Measurements from ENCODE around the gene UBR4.
"Not testable (repeated sequence)": the region's sequence is repeated elsewhere in the genome, so short reads cannot be mapped to it uniquely, and the experiment has no call there.

The UBR4 gene

DNA sequence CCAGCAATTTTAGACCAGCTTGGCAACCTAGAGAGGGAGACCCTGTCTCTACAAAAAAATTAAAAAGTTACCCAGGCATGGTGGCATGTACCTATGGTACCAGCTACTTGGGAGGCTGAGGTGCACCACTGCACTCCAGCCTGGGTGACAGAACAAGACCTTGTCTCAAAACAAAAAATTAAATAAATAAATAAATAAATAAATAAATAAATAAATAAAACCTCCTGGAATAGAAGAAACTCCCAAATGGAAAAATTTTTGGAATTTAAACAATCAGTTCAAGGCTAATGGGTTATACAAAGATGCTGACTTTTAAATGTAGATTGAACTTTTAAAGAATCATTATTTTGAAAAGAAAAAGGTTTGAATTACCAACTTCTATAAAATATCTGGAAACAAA is 22.2 kb downstream of the UBR4 start:
- no peak for DNase-seq

DNA sequence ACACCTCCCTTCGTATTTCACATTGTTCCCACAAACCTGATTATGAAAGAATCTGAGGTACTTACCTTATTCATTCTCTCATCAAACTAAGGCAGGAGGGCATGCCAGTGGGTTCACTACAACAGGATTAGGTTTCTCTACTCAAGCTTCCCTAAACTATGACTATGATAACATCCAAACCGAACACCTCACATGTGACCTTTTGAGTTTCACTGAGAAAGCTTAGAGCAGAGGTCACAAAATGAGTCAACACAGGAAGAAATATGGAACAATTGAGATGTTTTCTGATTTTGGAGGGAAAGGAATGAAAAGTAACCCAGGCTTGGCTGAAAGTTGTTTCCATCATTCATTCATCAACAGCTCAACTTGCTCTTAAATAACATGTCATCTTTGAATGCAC is 24.1 kb downstream of the UBR4 start:
- DNase-seq, result no peak

- no peak for DNase-seq
Measured at GRCh38 chr1:19182223-19182622, 27.8 kb downstream of the UBR4 start.

DNA sequence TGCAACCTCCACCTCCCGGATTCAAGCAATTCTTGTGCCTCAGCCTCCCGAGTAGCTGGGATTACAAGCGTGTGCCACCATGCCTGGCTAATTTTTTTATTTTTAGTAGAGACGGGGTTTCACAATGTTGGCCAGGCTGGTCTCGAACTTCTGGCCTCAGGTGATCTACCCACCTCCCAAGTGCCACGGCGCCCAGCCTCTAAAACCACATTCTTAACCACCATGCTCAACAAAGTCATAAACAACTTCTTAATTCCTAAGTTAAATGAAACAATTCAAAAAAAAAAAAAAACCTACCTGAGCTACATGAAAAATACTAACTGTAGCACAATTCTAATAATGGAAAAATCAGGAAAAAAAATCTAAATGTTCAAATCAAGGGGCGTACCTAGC is 29.8 kb downstream of the UBR4 start:
- DNase-seq, result not testable (repeated sequence)

DNA sequence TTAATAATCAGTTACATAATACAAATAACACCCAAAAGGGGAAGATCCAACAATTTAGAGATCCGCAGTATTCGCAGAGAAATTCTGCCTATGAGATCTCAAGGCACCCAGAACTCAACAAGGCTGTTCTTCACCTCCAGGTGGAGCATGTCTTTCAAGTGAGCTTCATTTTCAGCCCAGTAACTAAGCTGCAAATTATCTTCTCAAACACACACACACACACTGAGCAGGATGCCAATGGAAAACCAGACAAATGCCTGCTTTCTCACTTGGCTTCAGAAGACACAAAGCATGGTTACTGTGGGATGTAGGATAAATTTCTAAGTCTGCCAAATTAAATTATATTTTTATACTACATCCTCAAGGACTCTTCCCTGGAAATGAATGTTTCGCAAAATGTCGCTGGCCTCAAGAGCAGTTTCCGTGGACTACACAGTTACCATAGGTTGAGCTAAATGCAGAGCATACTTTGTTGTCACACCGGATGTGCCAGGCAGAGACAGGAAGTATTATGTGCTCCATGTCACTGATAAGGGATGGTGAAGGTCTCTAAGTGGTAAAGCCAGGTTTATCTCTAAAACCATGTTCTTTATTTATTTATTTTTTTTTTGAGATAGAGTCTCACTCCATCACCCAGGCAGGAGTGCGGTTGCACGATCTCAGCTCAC is 30.3 kb downstream of the UBR4 start:
- DNase-seq, result peak; percentile 38

DNA sequence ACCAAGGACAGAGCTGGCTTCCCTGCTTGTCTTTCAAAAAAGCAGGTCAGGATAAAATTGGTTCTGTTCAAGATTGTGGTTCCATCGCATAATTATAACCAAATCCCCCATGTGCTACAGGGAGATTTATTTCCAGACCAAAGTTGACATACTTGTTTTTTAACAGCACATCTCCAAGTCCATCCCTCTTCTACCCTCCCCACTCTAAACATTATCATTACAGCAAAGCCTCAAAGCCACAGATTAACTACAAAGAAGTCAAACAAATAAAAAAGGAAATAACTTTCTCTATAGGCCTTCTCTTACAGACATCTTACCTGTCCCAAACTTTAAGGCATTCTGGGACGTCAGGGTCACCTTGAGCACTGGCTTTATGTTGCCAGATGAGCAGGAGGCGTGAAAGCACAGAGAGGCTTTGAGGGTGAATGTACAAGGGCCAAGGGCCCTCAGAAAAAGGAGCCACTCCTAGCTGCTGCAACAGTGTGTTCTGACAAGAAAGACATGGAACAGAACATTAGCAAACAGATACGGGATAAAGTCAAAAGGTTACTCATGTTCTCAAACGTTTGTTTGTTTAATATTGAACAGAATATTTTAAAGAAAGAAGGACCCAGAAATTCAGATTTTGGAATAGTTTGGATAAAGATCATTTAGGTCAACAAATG is 31.2 kb downstream of the UBR4 start:
- DNase-seq, result no peak

- no peak for DNase-seq
Measured at GRCh38 chr1:19177811-19178210, 32.3 kb downstream of the UBR4 start.

- DNase-seq, result no peak
Measured at GRCh38 chr1:19169642-19170041, 40.4 kb downstream of the UBR4 start.

GRCh38 chr1:19167140-19167539 is 42.9 kb downstream of the UBR4 start:
- no peak for DNase-seq

DNA sequence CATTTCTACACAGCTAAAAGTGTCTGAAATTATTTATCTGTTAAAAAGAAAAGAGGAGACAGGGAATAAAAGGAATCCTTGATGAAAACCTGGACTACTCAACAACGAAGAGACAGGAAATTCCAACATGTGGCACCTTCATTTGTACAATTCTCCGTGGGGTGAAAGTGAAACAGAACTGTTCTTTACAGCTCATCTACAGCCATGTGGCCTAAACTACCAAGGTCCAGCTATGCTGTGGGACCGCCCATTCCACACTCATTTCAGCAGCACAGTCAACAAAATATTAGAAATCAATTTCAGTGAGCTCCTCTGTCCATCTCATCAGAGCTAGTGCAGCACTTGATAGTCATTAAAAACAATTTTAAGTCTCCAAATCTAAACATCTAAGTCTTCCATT is 44.0 kb downstream of the UBR4 start:
- no peak for DNase-seq

DNA sequence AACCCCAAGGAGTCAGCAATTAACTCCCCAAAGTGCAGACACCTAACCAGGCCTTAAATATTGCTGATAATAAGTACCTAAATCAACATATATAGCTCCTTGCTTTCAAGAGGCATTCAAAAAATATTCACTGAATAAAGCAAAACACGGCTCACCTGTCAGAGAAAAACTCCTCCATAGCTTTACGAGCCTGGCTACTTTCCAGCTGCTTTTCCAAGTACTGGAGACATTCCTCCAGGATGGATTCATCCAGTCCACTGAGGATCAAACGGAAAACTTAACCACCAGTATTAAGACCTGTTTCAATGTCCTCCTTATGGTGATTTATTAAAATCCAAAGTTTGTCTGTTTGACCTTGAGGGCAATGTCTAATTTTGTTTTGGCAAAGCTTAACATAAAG is 44.6 kb downstream of the UBR4 start:
- no peak for DNase-seq

- no peak for DNase-seq
Measured at GRCh38 chr1:19164274-19165015, 45.6 kb downstream of the UBR4 start.

GRCh38 chr1:19163261-19163660 is 46.8 kb downstream of the UBR4 start:
- DNase-seq, result no peak

- DNase-seq, result no peak
Measured at GRCh38 chr1:19160831-19161230, 49.2 kb downstream of the UBR4 start.

DNA sequence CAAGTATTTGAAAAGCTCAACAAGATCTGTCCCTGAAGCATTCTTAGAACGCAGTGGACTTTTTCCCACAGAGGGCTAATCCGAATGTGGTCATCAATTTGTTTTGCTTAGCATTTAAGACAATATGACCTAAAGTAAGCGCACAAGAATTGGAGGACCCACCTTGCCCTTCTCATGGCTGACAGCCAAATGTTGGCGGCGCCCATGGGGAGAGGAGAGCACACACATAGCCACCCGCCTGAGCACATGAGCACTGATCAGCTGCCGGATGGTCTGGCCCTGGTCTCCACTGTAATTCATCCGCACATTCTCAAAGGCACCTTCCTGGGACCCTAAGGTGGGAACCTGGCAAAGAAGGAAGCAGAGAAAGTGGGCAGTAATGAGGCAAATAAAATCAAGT is 52.4 kb downstream of the UBR4 start:
- DNase-seq, result no peak

GRCh38 chr1:19156676-19157075 is 53.4 kb downstream of the UBR4 start:
- DNase-seq, result no peak

- DNase-seq, result no peak
Measured at GRCh38 chr1:19154876-19155275, 55.2 kb downstream of the UBR4 start.

DNA sequence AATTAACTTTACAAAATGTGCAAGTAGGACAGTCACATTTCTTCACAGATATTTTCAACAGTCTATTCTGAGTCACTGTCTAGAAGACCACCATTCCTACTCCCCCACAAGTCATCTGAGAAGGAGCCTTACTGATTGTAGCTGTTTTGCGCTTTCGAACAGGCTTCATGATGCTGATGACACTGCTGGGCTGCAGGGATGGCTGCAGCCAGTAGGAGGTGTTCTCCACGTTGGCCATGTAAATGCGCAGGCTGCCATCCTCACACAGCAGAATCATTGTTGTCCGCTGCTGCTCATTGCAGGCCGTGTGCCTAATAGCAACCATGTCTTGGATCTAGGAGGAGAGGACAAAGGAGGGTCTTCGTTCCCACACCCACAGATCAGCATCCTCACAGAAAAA is 56.9 kb downstream of the UBR4 start:
- no peak for DNase-seq

DNA sequence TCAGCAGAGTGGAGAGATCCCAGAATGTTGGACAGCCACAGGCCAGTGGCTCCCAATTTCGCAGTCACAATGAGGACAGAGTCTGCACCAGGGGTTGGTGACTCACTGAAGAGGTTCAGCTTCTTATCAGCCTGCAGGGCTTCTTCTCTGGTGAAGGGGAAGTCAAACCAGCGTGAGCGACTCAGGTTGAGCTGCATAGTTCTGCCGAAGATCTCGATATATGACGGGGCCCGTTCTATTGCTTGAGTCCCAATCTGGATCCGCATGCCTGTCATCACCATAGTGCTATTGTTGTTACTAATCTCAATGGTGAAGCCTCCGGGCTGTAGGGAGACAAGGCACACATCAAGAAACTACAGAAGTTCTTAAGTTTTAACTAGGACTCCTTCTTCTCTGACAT is 58.5 kb downstream of the UBR4 start:
- no peak for DNase-seq

DNA sequence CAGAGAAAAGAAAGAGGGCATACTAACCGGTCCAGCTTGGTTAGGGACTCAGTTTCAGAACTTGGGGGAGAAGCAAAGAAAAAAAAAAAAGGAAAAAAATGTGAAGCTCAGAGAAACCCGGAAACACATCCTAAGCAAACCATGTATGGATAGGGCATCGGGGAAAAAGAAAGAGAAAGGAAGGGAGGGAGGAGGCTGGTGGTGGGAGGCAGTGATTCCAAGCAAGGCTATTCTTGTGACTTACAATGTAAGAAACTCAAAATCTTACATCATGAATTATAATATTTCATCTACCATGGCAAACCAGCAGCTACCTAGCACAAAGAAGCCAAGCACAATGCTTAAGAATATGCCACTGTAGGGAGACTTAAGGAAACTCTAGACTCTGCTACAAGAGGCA is 60.3 kb downstream of the UBR4 start:
- DNase-seq, result no peak

GRCh38 chr1:19140465-19140864 is 69.6 kb downstream of the UBR4 start:
- no peak for DNase-seq

- DNase-seq, result no peak
Measured at GRCh38 chr1:19139711-19140110, 70.4 kb downstream of the UBR4 start.

DNA sequence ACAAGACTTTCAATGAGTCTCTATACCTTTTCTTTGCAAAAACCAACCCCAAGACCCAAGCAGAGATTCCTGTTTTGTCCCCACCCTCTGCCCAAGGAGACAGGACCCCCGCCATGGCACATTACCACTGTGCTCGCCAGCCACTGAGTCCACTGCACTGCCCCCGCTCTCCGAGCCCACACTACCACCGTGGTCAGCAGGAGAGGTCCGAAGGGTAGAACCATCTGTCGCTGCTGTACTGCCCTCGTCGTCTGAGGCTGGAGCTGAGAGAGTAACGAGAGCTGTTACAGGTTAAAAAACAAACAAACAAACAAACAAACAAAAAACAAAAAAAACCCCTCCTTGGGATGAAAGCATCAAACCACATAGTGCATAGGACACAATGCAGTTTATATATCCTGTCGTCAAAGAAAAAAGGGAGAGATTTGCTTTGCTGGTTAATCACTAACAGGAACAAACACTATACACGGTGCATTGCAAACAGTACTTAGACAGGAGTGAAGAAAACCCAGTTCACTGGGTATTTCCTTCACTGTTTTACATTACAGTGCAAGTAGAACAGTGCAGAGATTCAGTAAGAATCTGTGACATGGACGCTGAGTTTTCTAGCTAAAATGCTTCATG is 71.0 kb downstream of the UBR4 start:
- DNase-seq, result no peak

DNA sequence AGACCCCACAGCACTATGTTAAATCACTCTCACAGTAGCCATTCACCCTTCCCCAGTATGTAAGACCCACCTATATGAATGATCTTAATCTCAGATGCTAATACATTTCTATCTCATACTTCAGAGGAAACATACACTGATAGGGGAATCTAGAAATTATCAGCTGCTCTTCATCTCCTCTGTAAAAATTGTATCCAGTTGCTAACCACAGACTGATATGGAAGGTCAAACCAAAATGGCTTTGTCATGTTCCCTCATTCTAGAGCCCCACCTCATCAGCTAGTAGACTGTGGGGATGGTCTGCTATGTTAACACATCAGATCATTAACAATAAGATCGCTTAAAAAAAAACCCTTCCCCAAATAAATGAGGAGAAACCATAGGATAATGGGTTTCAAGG is 71.7 kb downstream of the UBR4 start:
- DNase-seq, result no peak

All from CD4-positive, alpha-beta T cell treated with Interleukin-12 subunit alpha and Interleukin-12 subunit beta, for 1 hour (primary cell).